B cell (primary cell): ENCODE measurements around the gene CD163.

Experiments
- CTCF ChIP-seq: fragments of 200-600 bp; IDR thresholded peaks from one replicate; pipeline ENCODE4 v1.8.0; 2022; ENCODE audit warnings: antibody characterized with exemption, mild to moderate bottlenecking
- EZH2 ChIP-seq: IDR thresholded peaks from 2 replicates; pipeline ENCODE4 v1.6.1; 2012; ENCODE audit warnings: borderline replicate concordance, low read depth, mild to moderate bottlenecking, moderate library complexity, low read length; ENCODE audit not compliant: insufficient read depth, poor library complexity, severe bottlenecking

DNA sequence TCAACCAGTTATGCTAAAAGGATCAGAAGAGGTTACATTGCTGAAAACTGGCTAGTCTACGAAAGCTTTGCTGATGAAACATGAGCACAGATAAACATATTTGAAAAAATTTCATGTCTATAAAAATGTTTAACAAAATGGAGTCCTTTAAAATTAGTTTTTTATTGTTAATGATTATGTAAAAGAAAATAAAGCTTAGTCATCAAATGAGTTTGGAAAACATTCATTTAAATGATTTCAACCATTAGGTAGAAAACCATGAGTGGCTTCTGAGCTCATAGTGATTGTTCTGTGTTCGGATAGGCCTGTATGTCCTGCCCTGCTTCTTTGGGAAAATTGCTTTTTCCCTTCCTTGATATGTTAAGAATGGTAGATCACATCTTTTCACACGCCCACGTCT lies 59.0 kb downstream of the CD163 start:
- TF ChIP-seq CTCF, result no peak
- no peak for TF ChIP-seq EZH2
